Mucosa of descending colon (tissue), 3 donors: Measurements from ENCODE around the gene STK40. TPM values are rescaled to one million over a fixed set of nuclear protein-coding genes. Genes with fewer than 3 reads are reported as not detected.

Experiments used
- ATAC-seq: fragments of 200-7000 bp; cut with Tn5 transposase; one replicate; pipeline ENCODE4 v1.9.1; 2020; ENCODE audit warnings: mild to moderate bottlenecking, moderate library complexity
- DNase-seq, 3 donors: peaks; one replicate each; pipeline ENCODE4 v3.0.0-alpha.2; 2020
- H3K36me3 ChIP-seq: fragments of 200-600 bp; one replicate; pipeline ENCODE4 v1.8.0; 2021; ENCODE audit warnings: low read depth, mild to moderate bottlenecking
- H3K4me1 ChIP-seq: fragments of 200-600 bp; one replicate; pipeline ENCODE4 v1.8.0; 2021; ENCODE audit warnings: low read depth, mild to moderate bottlenecking
- H3K4me3 ChIP-seq: fragments of 200-600 bp; one replicate; pipeline ENCODE4 v1.8.0; 2021; ENCODE audit warnings: mild to moderate bottlenecking
- H3K9me3 ChIP-seq: fragments of 200-600 bp; one replicate; pipeline ENCODE4 v1.8.0; 2021; ENCODE audit warnings: mild to moderate bottlenecking
- CTCF ChIP-seq: fragments of 200-600 bp; IDR thresholded peaks from one replicate; pipeline ENCODE4 v1.8.0; 2022; ENCODE audit warnings: antibody characterized with exemption, mild to moderate bottlenecking
- intact Hi-C, 2 donors: fragments of 100-400 bp; cut with DNase I in 1 of 2; cut with micrococcal nuclease in 1 of 2; formaldehyde crosslinking; loops; one replicate each; pipeline versions ENCODE4 v1.11.0 to v1.11.1; 2022; cut with DNase I, micrococcal nuclease
- total RNA-seq, 3 donors: library from RNA; stranded (reverse); fragmentation: NEBNext Ultra II Directional in 2 of 3; extraction: Animal tissue kit (Norgen Biotek cat#: 25700) in 2 of 3; gene quantifications; one replicate each; pipeline versions ENCODE4 v1.2.1 to v1.2.4, GENCODE V29; 2021 to 2023
- donor health status: DM: no; HTN: no; CAD: no; lungs with moderate emphysema.
- donor health status: DM: no; HTN: no; CAD: no.
- donor health status: DM: no; HTN: yes; CAD: no.

Gene STK40
- total RNA-seq, 3 donors from 2014 or later = 51.5 to 85.0 (median 59.4) TPM

DNA sequence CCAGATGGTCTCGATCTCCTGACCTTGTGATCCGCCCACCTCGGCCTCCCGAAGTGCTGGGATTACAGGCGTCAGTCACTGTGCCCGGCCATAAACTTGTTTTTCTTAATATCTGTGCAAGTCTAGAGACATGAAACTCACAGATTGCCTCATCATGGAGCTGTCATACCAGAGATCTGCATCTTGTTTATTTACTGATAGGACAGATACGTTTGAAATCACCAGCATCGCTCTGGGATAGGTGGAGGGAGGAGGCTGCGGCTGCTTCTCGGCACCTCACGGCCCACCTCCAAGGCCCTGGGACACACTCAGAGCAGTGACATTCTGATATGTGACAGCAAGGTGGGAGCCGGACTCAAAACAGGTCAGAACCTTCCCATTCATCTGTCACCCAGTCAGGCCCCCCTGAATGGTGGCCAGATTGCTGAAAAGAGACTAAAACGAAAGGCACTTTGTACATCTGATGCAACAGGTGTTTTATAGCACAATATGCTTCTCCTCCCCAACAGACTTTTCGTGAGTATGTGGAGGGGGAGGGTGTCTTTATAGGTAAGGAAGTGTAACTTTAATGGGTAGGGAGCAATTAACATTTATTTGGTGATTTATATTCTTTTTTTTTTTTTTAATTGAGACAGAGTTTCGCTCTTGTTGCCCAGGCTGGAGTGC, 30.1 kb upstream of the STK40 start:
- intact Hi-C loops = no loop called here
- H3K4me1 ChIP-seq = peaks cover 2% of the 10 kb centered on the region
- peak; percentile 76 for ATAC-seq
- no peak for DNase-seq
- no peaks in the 10 kb centered on the region for H3K36me3 ChIP-seq
- TF ChIP-seq CTCF = no peak
- H3K9me3 ChIP-seq = no peaks in the 10 kb centered on the region
- no peak overlapping the region for H3K4me3 ChIP-seq

DNA sequence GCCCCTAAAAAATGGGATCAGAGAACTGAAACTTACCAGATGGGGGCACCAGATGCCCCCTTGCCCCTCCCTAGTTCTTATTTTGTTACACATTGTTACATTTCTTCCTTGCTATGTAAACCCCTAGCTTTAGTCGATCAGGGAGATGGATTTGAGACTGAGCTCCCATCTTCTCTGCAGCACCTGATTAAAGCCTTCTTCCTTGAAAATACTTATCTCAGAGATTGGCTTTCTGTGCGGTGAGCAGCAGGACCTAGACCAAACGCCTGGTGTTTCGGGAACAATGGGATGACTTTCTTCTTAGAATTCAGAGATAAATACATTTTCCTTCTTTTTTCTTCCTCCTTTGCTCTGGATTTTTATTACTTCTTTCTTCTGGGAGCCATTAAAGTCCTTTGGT, 28.7 kb upstream of the STK40 start:
- no peak for TF ChIP-seq CTCF
- DNase-seq (no peak), ATAC-seq (no peak)
- no peaks in the 10 kb centered on the region for H3K36me3 ChIP-seq
- peaks cover 2% of the 10 kb centered on the region for H3K4me1 ChIP-seq
- no peaks in the 10 kb centered on the region for H3K9me3 ChIP-seq
- intact Hi-C loops = no loop called here
- no peak overlapping the region for H3K4me3 ChIP-seq

DNA sequence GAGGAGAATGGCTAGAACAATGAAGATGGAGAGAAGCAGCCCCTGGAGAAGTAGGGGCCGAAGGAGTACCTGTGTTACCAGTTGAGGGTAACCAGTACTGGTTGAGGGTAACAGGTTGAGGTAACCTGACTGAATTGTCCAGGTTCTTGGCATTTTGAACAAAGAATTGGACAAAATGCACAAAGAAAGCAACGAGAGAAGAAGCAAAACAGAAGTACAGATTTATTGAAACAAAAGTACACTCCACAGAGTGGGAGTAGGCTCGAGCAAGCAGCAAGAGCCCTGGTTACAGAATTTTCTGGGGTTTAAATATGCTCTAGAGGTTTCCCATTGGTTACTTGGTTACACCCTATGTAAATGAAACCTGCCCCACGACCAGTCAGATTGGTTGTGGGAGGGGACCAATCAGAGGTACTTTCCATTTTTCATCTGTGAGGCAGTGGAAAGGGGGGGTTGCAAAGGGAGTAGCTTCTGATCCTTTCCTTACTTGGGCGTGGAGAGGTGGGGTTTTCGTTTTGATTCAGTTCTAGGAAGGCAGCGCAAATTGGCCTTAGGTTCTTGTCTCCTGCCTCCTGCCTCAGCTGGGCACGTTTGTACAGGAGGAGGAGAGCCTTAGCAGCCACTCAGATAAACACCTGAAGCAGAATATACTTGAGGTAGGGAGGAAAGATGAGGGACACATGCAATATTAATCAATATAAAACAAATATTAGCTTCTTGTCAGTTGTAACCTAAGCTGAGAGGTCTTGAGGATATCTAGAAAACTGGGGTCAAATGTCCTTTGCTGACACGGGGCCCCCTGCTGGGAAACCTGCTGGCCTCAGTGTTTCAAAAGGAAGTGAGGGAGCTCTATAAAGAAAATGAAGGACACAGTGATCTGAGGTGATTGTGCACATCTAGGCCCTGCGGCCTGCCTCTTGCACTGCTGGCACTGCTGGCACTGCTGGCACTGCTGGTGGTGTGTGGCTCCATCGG, 26.2 kb upstream of the STK40 start:
- Histone ChIP-seq H3K4me1 (peaks cover 2% of the 10 kb centered on the region), H3K4me3 (no peak overlapping the region), H3K36me3 (no peaks in the 10 kb centered on the region), H3K9me3 (no peaks in the 10 kb centered on the region)
- intact Hi-C loops = no loop called here
- peak; percentile 71 for ATAC-seq
- DNase-seq = no peak
- no peak for TF ChIP-seq CTCF

- intact Hi-C loops = no loop called here
- H3K4me1 ChIP-seq = no peaks in the 10 kb centered on the region
- ATAC-seq (no peak), DNase-seq (no peak)
- no peak for TF ChIP-seq CTCF
- H3K4me3 ChIP-seq = no peak overlapping the region
- H3K36me3 ChIP-seq = no peaks in the 10 kb centered on the region
- H3K9me3 ChIP-seq = no peaks in the 10 kb centered on the region
These were observed 22.8 kb upstream of the STK40 start for GRCh38 chr1:36408479-36408878.

- H3K4me3 ChIP-seq = no peak overlapping the region
- no peak for ATAC-seq
- no peaks in the 10 kb centered on the region for H3K4me1 ChIP-seq
- H3K9me3 ChIP-seq = no peaks in the 10 kb centered on the region
- no peak for TF ChIP-seq CTCF
- H3K36me3 ChIP-seq = no peaks in the 10 kb centered on the region
- intact Hi-C loops = no loop called here
- no peak for DNase-seq
These were observed 20.7 kb upstream of the STK40 start for GRCh38 chr1:36406440-36406839.
